ENCODE measurements around the gene GRIP1.
"Not testable (repeated sequence)": the region's sequence is repeated elsewhere in the genome, so short reads cannot be mapped to it uniquely, and the experiment has no call there.

The GRIP1 gene

DNA sequence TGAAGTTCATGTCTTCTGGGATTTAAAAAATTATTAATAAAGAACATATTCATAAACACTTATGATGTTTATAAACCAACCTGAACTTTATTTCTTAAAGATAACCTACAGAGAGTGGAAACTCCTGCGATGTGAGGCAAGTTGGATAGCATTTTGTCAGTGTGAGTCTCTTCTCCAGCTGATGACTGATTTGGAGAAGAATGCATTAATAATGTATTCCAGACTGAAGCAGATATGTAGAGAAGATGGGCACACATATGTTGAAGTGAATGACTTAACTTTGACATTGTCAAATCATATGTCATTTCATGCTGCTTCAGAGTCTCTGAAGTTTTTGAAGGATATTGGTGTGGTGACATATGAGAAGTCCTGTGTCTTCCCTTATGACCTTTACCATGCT lies 369.3 kb downstream of the GRIP1 start:
- H3K27ac ChIP-seq, result no peak overlapping the region
- POLR2A ChIA-PET (ENCODE audit: low non-redundant PET), result no interaction called here
- TF ChIP-seq, protein P1, sequence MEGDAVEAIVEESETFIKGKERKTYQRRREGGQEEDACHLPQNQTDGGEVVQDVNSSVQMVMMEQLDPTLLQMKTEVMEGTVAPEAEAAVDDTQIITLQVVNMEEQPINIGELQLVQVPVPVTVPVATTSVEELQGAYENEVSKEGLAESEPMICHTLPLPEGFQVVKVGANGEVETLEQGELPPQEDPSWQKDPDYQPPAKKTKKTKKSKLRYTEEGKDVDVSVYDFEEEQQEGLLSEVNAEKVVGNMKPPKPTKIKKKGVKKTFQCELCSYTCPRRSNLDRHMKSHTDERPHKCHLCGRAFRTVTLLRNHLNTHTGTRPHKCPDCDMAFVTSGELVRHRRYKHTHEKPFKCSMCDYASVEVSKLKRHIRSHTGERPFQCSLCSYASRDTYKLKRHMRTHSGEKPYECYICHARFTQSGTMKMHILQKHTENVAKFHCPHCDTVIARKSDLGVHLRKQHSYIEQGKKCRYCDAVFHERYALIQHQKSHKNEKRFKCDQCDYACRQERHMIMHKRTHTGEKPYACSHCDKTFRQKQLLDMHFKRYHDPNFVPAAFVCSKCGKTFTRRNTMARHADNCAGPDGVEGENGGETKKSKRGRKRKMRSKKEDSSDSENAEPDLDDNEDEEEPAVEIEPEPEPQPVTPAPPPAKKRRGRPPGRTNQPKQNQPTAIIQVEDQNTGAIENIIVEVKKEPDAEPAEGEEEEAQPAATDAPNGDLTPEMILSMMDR (conservative IDR thresholded peaks at IDR 0.05; ENCODE audit: low read depth), result no peak
- no peak for DNase-seq (ENCODE audit: low spot score)
- CTCF ChIA-PET, result no interaction called here

DNA sequence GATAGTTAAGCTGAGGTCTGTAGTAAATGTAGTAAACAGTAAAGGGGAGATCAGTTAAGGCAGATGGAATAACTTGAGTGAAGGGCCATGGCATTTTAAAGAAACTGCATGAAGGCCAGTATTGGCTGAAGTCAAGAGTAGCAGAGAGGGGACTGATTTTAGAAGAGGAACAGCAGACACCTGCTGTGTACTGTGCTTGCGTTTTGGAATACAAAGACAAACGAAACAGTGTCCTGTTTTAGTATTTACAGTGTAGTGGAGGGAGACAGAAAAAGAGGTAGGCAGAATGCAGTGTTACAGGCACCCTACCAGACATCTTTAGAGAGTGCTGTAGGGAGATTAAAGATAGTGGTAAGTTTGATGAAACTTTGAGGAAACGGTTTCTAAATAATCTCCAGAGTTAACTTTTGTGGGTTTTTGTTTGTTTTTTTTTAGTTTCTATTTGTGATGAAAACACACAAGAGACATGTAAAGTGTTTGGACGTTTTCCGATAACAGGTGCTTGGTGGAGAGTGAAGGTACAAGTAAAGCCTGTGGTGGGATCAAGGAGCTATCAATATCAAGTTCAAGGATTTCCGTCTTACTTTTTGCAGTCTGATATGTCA lies 374.5 kb downstream of the GRIP1 start:
- CTCF ChIA-PET, result interaction anchor here (0.5 kb wide), 1 partner anchor 641 kb away, joined by 5 read pairs; no protein-coding TSS in a partner anchor

DNA sequence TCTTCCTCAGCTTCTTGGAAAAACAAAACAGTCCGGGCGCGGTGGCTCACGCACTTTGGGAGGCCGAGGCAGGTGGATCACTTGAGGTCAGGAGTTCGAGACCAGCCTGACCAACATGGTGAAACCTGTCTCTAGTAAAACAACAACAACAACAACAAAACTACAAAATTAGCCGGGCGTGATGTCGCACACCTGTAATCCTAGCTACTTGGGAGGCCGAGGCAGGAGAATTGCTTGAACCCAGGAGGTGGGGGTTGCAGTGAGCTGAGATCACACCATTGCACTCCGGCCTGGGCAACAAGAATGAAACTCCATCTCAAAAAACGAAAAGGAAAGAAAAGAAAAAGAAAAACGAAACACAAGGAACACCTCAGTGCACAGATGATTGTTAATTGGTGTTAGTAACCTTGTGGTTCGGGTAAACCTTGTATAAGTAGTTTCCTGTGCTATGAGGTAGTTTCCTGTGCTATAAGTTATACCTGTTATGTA lies 375.5 kb downstream of the GRIP1 start:
- H3K27ac ChIP-seq; POLR2A ChIA-PET (ENCODE audit: low non-redundant PET); DNase-seq (ENCODE audit: low spot score): not testable (repeated sequence)
- CTCF ChIA-PET, result interaction anchor here (0.5 to 0.7 kb wide), 3 partner anchors 19 to 640 kb away, joined by 3 to 5 read pairs (median 4); no protein-coding TSS in a partner anchor

More for the DNA sequence above, 374.5 kb downstream of the GRIP1 start:
- TF ChIP-seq, protein P1 (conservative IDR thresholded peaks at IDR 0.05; ENCODE audit: low read depth), result no peak
- DNase-seq (ENCODE audit: low spot score), result no peak
- no peak overlapping the region for H3K27ac ChIP-seq
- POLR2A ChIA-PET (ENCODE audit: low non-redundant PET), result no interaction called here

DNA sequence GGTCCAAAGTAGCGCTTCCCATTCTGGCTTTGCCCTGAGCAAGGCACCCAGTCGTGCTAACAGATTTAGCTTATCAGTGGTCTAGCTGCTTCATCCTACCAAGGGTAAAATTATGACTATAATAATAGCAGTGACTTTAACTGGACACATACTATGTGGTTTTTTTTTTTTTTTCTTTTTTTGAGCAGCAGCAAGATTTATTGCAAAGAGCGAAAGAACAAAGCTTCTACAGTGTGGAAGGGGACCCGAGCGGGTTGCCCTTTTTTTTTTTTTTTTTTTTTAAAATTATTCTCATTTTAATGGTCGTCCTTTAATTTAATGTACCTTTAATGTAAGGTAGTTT lies 376.1 kb downstream of the GRIP1 start:
- CTCF ChIA-PET, result interaction anchor here (0.7 to 0.8 kb wide), 3 partner anchors 54 to 158 kb away, joined by 4 to 6 read pairs (median 4); partner anchors contain the start of gene TMBIM4
- POLR2A ChIA-PET (ENCODE audit: low non-redundant PET), result no interaction called here
- peak overlapping the region; percentile 59 for H3K27ac ChIP-seq
- TF ChIP-seq, protein P1 (conservative IDR thresholded peaks at IDR 0.05; ENCODE audit: low read depth), result no peak
- DNase-seq (ENCODE audit: low spot score), result no peak

DNA sequence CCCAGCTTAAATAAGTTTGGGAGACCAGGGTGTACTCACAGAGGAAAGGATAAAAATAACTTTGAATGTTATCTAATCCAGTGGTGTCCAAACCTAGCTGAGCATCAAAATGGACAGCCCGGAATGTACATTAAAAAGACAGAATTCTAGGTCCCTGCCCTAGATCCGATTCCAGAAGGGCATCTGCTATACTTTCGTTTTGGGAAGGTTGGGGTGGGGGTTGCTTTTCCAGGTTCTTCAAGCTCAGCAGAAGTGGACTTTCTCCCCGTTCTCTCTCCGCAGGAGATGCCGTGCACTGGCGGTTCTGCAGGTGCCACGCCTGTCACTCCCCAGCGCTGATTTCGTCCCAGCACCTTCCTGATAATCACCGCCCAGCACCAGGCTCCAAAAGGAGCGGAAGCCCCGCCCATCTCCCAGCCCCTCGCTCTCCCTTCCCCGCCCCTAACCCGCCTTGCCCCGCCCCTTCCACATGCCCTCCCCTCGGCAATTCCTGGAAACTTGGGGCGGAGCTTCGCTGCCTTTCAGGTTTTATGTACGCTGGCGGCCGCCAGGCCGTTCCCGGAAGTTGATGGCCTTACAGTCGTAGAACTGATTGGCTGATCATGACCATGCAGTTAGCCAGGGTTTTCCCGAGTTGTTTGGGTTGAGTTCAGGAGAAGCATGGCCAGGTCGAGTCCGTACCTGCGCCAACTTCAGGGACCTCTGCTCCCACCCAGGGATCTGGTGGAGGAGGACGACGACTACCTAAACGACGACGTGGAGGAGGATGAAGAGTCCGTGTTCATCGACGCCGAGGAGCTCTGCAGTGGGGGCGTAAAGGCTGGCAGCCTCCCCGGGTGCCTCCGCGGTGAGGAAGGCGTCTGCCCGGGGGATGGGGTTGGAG lies 376.7 kb downstream of the GRIP1 start, which contains the start of gene HELB:
Gene HELB, plus strand, starts transcription at position 550 of the 883 bp plus-strand sequence. Its CDS starts 111 bp downstream, at position 661.
- peak within 1 kb of the TSS; percentile 59 for H3K27ac ChIP-seq
- ChIA-PET POLR2A (ENCODE audit: low non-redundant PET) (no interaction called here), CTCF (interaction anchor here (0.6 to 0.8 kb wide), 3 partner anchors 54 to 1718 kb away, joined by 3 to 6 read pairs (median 4); partner anchors contain the start of gene TMBIM4)
- peak; percentile 96 for DNase-seq (ENCODE audit: low spot score)
- TF ChIP-seq, protein P1 (conservative IDR thresholded peaks at IDR 0.05; ENCODE audit: low read depth), result no peak

DNA sequence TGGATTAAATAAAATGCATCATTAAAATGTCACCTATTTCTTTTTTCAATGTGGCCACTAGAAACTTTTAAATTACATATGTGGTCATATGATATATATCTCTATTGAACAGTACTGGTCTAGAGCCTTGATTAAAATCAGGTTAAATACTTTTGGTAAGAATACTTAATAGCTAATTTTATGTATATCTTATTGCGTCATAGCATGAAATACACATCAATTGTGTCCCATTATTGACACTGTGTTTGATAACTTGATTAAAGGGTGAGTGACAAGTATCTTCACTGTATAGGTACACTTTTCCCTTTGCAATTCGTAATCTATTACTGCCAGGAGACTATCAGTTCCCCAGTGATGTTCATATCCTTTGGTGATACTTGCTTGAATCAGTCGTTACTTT lies 381.0 kb downstream of the GRIP1 start:
- DNase-seq (ENCODE audit: low spot score), result no peak
- ChIA-PET POLR2A (ENCODE audit: low non-redundant PET) (no interaction called here), CTCF (no interaction called here)
- no peak overlapping the region for H3K27ac ChIP-seq
- TF ChIP-seq, protein P1 (conservative IDR thresholded peaks at IDR 0.05; ENCODE audit: low read depth), result no peak

Data from RWPE1 (cell line).